CD4-positive, alpha-beta T cell (primary cell): Measurements from ENCODE around the gene PNPLA7. TPM values are rescaled to one million over a fixed set of nuclear protein-coding genes. Genes with fewer than 3 reads are reported as not detected.

Experiments used
- ATAC-seq: fragments of 200-7000 bp; cut with Tn5 transposase; one replicate; pipeline ENCODE4 v1.10.0; 2022; ENCODE audit warnings: mild to moderate bottlenecking; ENCODE audit not compliant: poor library complexity
- CTCF ChIA-PET: fragments of 350-600 bp; sonication (Branson Sonifier 250); formaldehyde crosslinking; loops from one replicate; lab custom pipeline; 2021; ENCODE audit warnings: antibody characterized with exemption, inconsistent platforms; lab: Charles Lee
- POLR2A ChIA-PET: fragments of 350-600 bp; sonication (Branson Sonifier 250); formaldehyde crosslinking; loops from one replicate; lab custom pipeline; 2021; ENCODE audit warnings: antibody characterized with exemption, inconsistent platforms; lab: Charles Lee
- DNase-seq, 14 experiments: peaks; one replicate each; pipeline ENCODE4 v3.0.0-alpha.2; 2013 to 2020; ENCODE audit warnings: mixed read lengths in 2 of 14
- H3K27ac ChIP-seq, 2 donors: one replicate each; pipeline versions ENCODE4 v1.5.1 to v1.7.0; 2013; ENCODE audit warnings: low read length in 2 of 2, low read depth in 1 of 2, mild to moderate bottlenecking in 1 of 2
- H3K27me3 ChIP-seq, 2 experiments: 1 replicate in 1 of 2; 2 replicates in 1 of 2; pipeline versions ENCODE4 v1.6.1 to v1.7.0; 2013; ENCODE audit warnings: low read length in 2 of 2, control low read depth in 1 of 2, mild to moderate bottlenecking in 1 of 2, moderate library complexity in 1 of 2; ENCODE audit not compliant: insufficient read depth in 2 of 2, control insufficient read depth in 1 of 2
- H3K36me3 ChIP-seq: one replicate; pipeline ENCODE4 v1.6.1; 2013; ENCODE audit warnings: low read length, control low read depth; ENCODE audit not compliant: insufficient read depth
- H3K4me1 ChIP-seq: one replicate; pipeline ENCODE4 v1.6.1; 2013; ENCODE audit warnings: low read length, control low read depth; ENCODE audit not compliant: insufficient read depth
- H3K4me3 ChIP-seq: one replicate; pipeline ENCODE4 v1.5.1; 2013; ENCODE audit warnings: mild to moderate bottlenecking, low read length, moderate library complexity
- H3K9me3 ChIP-seq, 2 experiments: 1 replicate in 1 of 2; 2 replicates in 1 of 2; pipeline versions ENCODE4 v1.6.1 to v1.7.0; 2013; ENCODE audit warnings: low read length in 2 of 2, mild to moderate bottlenecking in 2 of 2, control low read depth in 1 of 2, moderate library complexity in 1 of 2; ENCODE audit not compliant: control insufficient read depth in 1 of 2, insufficient read depth in 1 of 2
- H3K27ac Mint-ChIP-seq: one replicate; pipeline ENCODE4 v1.8.0; 2020; ENCODE audit warnings: mixed read lengths
- H3K27me3 Mint-ChIP-seq: one replicate; pipeline ENCODE4 v1.8.0; 2021; ENCODE audit warnings: mixed read lengths
- H3K36me3 Mint-ChIP-seq: one replicate; pipeline ENCODE4 v1.8.0; 2021; ENCODE audit warnings: low read depth, mixed read lengths
- H3K4me1 Mint-ChIP-seq: one replicate; pipeline ENCODE4 v1.8.0; 2021; ENCODE audit warnings: low read depth, mixed read lengths
- H3K4me3 Mint-ChIP-seq: one replicate; pipeline ENCODE4 v1.8.0; 2020; ENCODE audit warnings: mild to moderate bottlenecking, mixed read lengths
- H3K9me3 Mint-ChIP-seq: one replicate; pipeline ENCODE4 v1.8.0; 2020; ENCODE audit warnings: mixed read lengths
- intact Hi-C, 2 experiments: fragments of 100-400 bp; cut with DNase I in 1 of 2; cut with micrococcal nuclease in 1 of 2; formaldehyde crosslinking; loops; one replicate each; pipeline versions ENCODE4 v1.15.1 to v1.9.0; 2023 to 2025; cut with DNase I, micrococcal nuclease
- total RNA-seq, 174 experiments: library from RNA in 2 of 174; stranded (reverse) in 2 of 174; gene quantifications; one replicate each; pipeline ENCODE4 v1.2.3 and lab custom pipeline; 2021 to 2026
- TF ChIP-seq, protein P1 (sequence below): fragments of 200-600 bp; IDR thresholded peaks from one replicate; pipeline ENCODE4 v1.8.0; 2022; ENCODE audit warnings: antibody characterized with exemption, mild to moderate bottlenecking

Gene PNPLA7
- total RNA-seq, 2 experiments from 2014 or later, result 7.8 to 8.4 TPM

DNA sequence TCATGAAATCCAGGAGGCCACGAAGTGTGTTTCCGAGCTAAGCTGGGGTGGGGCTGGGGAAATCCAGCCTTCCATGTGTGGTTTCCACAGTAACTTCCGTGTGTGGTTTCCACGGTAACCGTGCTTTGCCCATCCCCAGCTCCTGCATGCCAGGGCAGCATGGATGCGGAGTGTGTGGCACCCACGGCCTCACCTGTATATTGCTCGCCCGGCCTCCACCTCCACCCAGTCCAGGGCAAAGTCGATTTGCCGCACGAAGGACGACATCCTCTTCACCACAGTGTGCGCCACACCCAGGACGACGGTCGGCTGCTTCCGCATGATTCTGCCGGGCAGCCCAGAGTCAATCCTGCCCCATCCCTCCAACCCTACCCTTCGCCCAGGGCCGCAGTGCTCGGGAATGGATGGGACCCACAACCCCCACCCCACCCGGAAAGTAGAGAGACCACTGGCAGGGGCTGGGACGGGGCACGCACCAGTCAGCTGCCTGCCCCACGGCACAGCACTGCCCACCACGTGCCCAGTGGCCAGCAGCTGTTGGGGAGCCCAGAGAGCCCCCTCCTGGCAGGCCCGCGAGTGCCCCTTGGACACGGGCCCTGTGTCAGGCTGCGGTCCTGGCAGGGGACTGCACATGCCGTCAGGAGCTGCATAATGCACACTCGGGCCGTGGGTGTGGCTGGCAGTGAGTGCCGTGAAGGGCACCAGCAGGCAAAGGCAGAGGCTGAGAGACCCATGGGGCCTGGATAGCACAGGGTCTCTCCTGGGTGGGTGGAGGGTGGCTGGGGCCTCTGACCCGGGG, 52.1 kb downstream of the PNPLA7 start:
- DNase-seq (no peak), ATAC-seq (no peak)
- Histone ChIP-seq H3K36me3 (no peaks in the 10 kb centered on the region), H3K27ac (no peak overlapping the region), H3K9me3 (peaks cover 0 to 29% of the 10 kb centered on the region in 2 experiments), H3K4me1 (no peaks in the 10 kb centered on the region), H3K27me3 (no peaks in the 10 kb centered on the region), H3K4me3 (no peak overlapping the region)
- intact Hi-C loops, result no loop called here
- H3K9me3 Mint-ChIP-seq, result no peaks in the 10 kb centered on the region
- no peak overlapping the region for H3K27ac Mint-ChIP-seq
- no peaks in the 10 kb centered on the region for H3K27me3 Mint-ChIP-seq
- CTCF ChIA-PET, result no interaction called here
- TF ChIP-seq, protein P1, sequence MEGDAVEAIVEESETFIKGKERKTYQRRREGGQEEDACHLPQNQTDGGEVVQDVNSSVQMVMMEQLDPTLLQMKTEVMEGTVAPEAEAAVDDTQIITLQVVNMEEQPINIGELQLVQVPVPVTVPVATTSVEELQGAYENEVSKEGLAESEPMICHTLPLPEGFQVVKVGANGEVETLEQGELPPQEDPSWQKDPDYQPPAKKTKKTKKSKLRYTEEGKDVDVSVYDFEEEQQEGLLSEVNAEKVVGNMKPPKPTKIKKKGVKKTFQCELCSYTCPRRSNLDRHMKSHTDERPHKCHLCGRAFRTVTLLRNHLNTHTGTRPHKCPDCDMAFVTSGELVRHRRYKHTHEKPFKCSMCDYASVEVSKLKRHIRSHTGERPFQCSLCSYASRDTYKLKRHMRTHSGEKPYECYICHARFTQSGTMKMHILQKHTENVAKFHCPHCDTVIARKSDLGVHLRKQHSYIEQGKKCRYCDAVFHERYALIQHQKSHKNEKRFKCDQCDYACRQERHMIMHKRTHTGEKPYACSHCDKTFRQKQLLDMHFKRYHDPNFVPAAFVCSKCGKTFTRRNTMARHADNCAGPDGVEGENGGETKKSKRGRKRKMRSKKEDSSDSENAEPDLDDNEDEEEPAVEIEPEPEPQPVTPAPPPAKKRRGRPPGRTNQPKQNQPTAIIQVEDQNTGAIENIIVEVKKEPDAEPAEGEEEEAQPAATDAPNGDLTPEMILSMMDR, result no peak
- H3K36me3 Mint-ChIP-seq, result no peaks in the 10 kb centered on the region
- H3K4me1 Mint-ChIP-seq, result peaks cover 5% of the 10 kb centered on the region
- POLR2A ChIA-PET, result no interaction called here
- no peak overlapping the region for H3K4me3 Mint-ChIP-seq

DNA sequence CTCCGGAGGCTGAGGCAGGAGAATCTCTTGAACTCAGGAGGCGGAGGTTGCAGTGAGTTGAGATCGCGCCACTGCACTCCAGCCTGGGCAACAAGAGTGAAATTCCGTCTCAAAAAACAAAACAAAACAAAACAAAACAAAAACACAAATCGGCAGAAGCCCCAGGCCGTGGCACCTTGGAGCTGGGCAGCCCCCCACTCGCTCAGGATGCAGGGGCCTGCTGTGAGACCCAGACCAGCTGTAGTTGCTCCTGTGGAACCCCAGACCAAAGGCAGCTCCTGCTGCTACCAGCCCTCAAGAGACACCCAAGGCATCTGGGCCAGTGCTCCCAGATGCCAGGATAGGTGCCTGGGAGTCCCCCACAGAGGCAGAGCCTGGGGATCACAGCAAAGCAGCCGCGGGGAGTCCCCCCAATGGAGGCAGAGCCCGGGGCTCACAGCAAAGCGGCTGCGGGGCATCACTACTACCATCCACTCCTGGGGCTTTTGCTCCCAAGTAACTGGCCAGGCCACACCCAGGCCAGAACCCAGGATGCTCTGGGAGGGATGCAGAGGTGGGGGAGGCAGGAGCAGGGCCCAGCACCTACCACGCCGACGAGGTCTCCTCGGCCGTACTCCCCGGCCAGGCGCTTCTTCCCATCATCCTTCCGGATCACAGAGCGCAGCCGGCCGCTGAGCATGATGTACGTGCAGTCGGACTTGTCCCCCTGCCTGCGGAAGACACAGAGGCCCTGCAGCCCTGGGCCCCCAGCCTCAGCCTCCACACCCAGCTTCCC, 53.4 kb downstream of the PNPLA7 start:
- no peaks in the 10 kb centered on the region for H3K4me1 ChIP-seq
- H3K27me3 Mint-ChIP-seq, result no peaks in the 10 kb centered on the region
- no peak overlapping the region for H3K27ac ChIP-seq
- H3K9me3 ChIP-seq, result peaks cover 0 to 20% of the 10 kb centered on the region in 2 experiments
- no peaks in the 10 kb centered on the region for H3K27me3 ChIP-seq
- no peak overlapping the region for H3K27ac Mint-ChIP-seq
- H3K36me3 Mint-ChIP-seq, result no peaks in the 10 kb centered on the region
- CTCF ChIA-PET, result no interaction called here
- peaks cover 5% of the 10 kb centered on the region for H3K4me1 Mint-ChIP-seq
- intact Hi-C loops, result no loop called here
- DNase-seq (no peak), ATAC-seq (no peak)
- POLR2A ChIA-PET, result no interaction called here
- no peaks in the 10 kb centered on the region for H3K36me3 ChIP-seq
- no peak overlapping the region for H3K4me3 Mint-ChIP-seq
- no peaks in the 10 kb centered on the region for H3K9me3 Mint-ChIP-seq
- TF ChIP-seq, protein P1, result no peak
- no peak overlapping the region for H3K4me3 ChIP-seq

DNA sequence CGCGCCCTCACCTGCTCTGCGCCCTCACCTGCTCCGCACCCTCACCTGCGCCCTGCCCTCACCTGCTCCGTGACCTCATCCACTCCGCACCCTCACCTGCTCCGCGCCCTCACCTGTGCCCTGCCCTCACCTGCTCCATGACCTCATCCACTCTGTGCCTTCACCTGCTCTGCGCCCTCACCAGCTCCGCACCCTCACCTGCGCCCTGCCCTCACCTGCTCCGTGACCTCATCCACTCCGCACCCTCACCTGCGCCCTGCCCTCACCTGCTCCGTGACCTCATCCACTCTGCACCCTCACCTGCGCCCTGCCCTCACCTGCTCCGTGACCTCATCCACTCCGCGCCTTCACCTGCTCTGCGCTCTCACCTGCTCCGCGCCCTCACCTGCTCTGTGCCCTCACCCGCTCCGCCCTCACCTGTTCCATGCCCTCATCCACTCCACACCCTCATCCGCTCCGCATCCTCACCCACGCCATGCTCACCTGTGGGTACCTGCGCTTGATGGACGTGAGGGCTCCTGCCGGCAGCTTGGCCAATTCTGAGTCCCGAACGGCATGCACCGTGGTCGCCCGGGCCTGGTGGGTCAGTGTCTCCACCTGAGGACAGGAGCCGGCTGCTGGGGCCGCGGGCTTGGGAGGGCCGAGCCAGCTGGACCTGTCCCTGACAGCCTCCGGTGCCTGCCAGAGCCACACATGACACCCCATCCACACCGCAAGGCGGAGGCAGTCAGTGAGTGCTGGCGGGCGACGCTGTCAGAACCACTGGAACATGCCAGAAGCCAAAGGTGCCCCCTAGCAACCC, 55.5 kb downstream of the PNPLA7 start:
- H3K27ac Mint-ChIP-seq, result no peak overlapping the region
- no peaks in the 10 kb centered on the region for H3K27me3 Mint-ChIP-seq
- Histone ChIP-seq H3K36me3 (no peaks in the 10 kb centered on the region), H3K4me1 (no peaks in the 10 kb centered on the region), H3K4me3 (no peak overlapping the region), H3K27ac (no peak overlapping the region), H3K9me3 (no peaks in the 10 kb centered on the region), H3K27me3 (no peaks in the 10 kb centered on the region)
- H3K9me3 Mint-ChIP-seq, result no peaks in the 10 kb centered on the region
- ChIA-PET POLR2A (no interaction called here), CTCF (no interaction called here)
- TF ChIP-seq, protein P1, result no peak
- intact Hi-C loops, result no loop called here
- H3K4me3 Mint-ChIP-seq, result no peak overlapping the region
- ATAC-seq (no peak), DNase-seq (no peak)
- H3K36me3 Mint-ChIP-seq, result no peaks in the 10 kb centered on the region
- peaks cover 9% of the 10 kb centered on the region for H3K4me1 Mint-ChIP-seq
